ENCODE measurements around the gene SEMA4A.
A peak's percentile ranks its signal among the peaks of the same experiment; 100 is the strongest.

GRCh38 chr1:156129687-156130577 lies 23.5 kb upstream of the SEMA4A start:
- TF ChIP-seq EZH2 (IDR thresholded peaks at IDR 0.05; ENCODE audit: low read depth, low read length, severe bottlenecking), result no peak
- no peak for TF ChIP-seq KDM1A (IDR thresholded peaks at IDR 0.05; ENCODE audit: borderline replicate concordance, low read length)
- TF ChIP-seq E2F6 (IDR thresholded peaks at IDR 0.05), result peak; percentile 45
- TF ChIP-seq BRCA1 (IDR thresholded peaks at IDR 0.05; ENCODE audit: low read depth, low read length), result no peak
- TF ChIP-seq USF2 (IDR thresholded peaks at IDR 0.05; ENCODE audit: low read length), result no peak; the same call in 1 of the 2 replicates
- TF ChIP-seq JUN (IDR thresholded peaks at IDR 0.05; ENCODE audit: low read depth, low read length), result peak; percentile 94
- peak; percentile 59; the same call in 1 of the 2 replicates for TF ChIP-seq POLR2AphosphoS5 (IDR thresholded peaks at IDR 0.05; ENCODE audit: low read depth, low read length)
- peak in 1 of 2 experiments; percentile 71; a peak in 2 of 3 replicates for TF ChIP-seq POLR2A (IDR thresholded peaks at IDR 0.05; ENCODE audit: control extremely low read depth in 1 of 2, low read depth in 2 of 2, low read length in 2 of 2)
- TF ChIP-seq YY1 (IDR thresholded peaks at IDR 0.05; ENCODE audit: low read depth, low read length), result peak; percentile 77
- TF ChIP-seq JUND (IDR thresholded peaks at IDR 0.05; ENCODE audit: low read length), result peak; percentile 100
- TF ChIP-seq, protein P1, sequence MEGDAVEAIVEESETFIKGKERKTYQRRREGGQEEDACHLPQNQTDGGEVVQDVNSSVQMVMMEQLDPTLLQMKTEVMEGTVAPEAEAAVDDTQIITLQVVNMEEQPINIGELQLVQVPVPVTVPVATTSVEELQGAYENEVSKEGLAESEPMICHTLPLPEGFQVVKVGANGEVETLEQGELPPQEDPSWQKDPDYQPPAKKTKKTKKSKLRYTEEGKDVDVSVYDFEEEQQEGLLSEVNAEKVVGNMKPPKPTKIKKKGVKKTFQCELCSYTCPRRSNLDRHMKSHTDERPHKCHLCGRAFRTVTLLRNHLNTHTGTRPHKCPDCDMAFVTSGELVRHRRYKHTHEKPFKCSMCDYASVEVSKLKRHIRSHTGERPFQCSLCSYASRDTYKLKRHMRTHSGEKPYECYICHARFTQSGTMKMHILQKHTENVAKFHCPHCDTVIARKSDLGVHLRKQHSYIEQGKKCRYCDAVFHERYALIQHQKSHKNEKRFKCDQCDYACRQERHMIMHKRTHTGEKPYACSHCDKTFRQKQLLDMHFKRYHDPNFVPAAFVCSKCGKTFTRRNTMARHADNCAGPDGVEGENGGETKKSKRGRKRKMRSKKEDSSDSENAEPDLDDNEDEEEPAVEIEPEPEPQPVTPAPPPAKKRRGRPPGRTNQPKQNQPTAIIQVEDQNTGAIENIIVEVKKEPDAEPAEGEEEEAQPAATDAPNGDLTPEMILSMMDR (IDR thresholded peaks at IDR 0.05; ENCODE audit: control extremely low read depth in 1 of 3, insufficient read depth in 1 of 3, low read depth in 1 of 3, low read length in 3 of 3), result peak; percentile 96 to 99 (median 99)
- TF ChIP-seq RFX5 (IDR thresholded peaks at IDR 0.05; ENCODE audit: borderline replicate concordance, low read depth, low read length), result no peak
- TF ChIP-seq, protein P2, sequence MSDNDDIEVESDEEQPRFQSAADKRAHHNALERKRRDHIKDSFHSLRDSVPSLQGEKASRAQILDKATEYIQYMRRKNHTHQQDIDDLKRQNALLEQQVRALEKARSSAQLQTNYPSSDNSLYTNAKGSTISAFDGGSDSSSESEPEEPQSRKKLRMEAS (IDR thresholded peaks at IDR 0.05), result peak; percentile 61
- no peak for TF ChIP-seq CREB1 (IDR thresholded peaks at IDR 0.05)
